A549 (cell line): ENCODE measurements around the gene GTF2H1. TPM values are rescaled to one million over a fixed set of nuclear protein-coding genes. Genes with fewer than 3 reads are reported as not detected.

ENCODE experiments used
- ATAC-seq, 2 experiments: fragments of 200-7000 bp in 1 of 2; fragments of >200 bp in 1 of 2; cut with Nextera tagmentation in 1 of 2; cut with Tn5 transposase in 1 of 2; 3 replicates each; pipeline versions ENCODE4 v1.8.0 to v1.9.1; 2018 to 2020; ENCODE audit warnings: mild to moderate bottlenecking in 1 of 2, moderate library complexity in 1 of 2
- CTCF ChIA-PET: fragments of 300-600 bp; sonication (Branson Sonifier 250); formaldehyde crosslinking; extraction: SDS; loops from one replicate; lab custom pipeline; 2021; ENCODE audit warnings: antibody characterized with exemption, inconsistent platforms; lab: Yijun Ruan, JAX
- POLR2A ChIA-PET: fragments of 350-600 bp; formaldehyde crosslinking; extraction: SDS; loops from one replicate; lab custom pipeline; 2021; ENCODE audit warnings: antibody characterized with exemption, inconsistent platforms; lab: Yijun Ruan, JAX
- DNase-seq, 2 experiments: peaks; one replicate each; pipeline versions ENCODE4 v3.0.0 to v3.0.0-alpha.2; 2011 to 2016; ENCODE audit warnings: low read depth in 1 of 2, low spot score in 1 of 2
- FAIRE-seq: peaks from 2 replicates; lab custom pipeline; 2011; peaks lifted over from hg19 to GRCh38; lab: Jason Lieb, UNC
- H3K27ac ChIP-seq, 2 experiments: fragments of >200 bp; sonication (Bioruptor Twin); formaldehyde crosslinking; 3 replicates each; pipeline ENCODE4 v1.5.1; 2016 to 2017
- H3K4me1 ChIP-seq: fragments of >200 bp; sonication (Bioruptor Twin); formaldehyde crosslinking; 3 replicates; pipeline ENCODE4 v1.6.1; 2016
- H3K4me2 ChIP-seq: fragments of >200 bp; sonication (Bioruptor Twin); formaldehyde crosslinking; 3 replicates; pipeline ENCODE4 v1.6.1; 2016
- H3K4me3 ChIP-seq: fragments of >200 bp; sonication (Bioruptor Twin); formaldehyde crosslinking; 3 replicates; pipeline ENCODE4 v1.5.1; 2016
- H3K9me3 ChIP-seq: fragments of >200 bp; sonication (Bioruptor Twin); formaldehyde crosslinking; 3 replicates; pipeline ENCODE4 v1.6.1; 2016
- BCL3 ChIP-seq: fragments of >200 bp; sonication (Bioruptor Twin); formaldehyde crosslinking; IDR thresholded peaks from 3 replicates; pipeline ENCODE4 v1.6.1; 2016
- CEBPB ChIP-seq, 2 experiments: fragments of >200 bp in 1 of 2; sonication (Bioruptor Twin) in 1 of 2; formaldehyde crosslinking in 1 of 2; IDR thresholded peaks; 2 replicates each; pipeline ENCODE4 v1.6.1; 2012 to 2016
- CHD2 ChIP-seq: fragments of 150-350 bp; IDR thresholded peaks from 2 replicates; pipeline ENCODE4 v1.6.1; 2014; ENCODE audit warnings: low read length; ENCODE audit not compliant: partially characterized antibody
- CHD4 ChIP-seq: fragments of 200-600 bp; sonication (generic); IDR thresholded peaks from 2 replicates; pipeline ENCODE4 v1.6.1; 2016; ENCODE audit warnings: antibody characterized with exemption, mild to moderate bottlenecking, borderline replicate concordance
- CTCF ChIP-seq: fragments of >200 bp; sonication (Bioruptor Twin); formaldehyde crosslinking; IDR thresholded peaks from 3 replicates; pipeline ENCODE4 v1.5.1; 2016
- EHF ChIP-seq: fragments of 250-450 bp; sonication (Bioruptor Pico); IDR thresholded peaks from 2 replicates; pipeline ENCODE4 v1.5.0; 2020; ENCODE audit warnings: mild to moderate bottlenecking
- EHMT2 ChIP-seq: fragments of 200-600 bp; sonication (generic); IDR thresholded peaks from 2 replicates; pipeline ENCODE4 v1.6.1; 2016; ENCODE audit warnings: antibody characterized with exemption, low read depth, mild to moderate bottlenecking, moderate library complexity
- ELK1 ChIP-seq: fragments of 150-350 bp; IDR thresholded peaks from 2 replicates; pipeline ENCODE4 v1.6.1; 2014; ENCODE audit warnings: low read depth, mild to moderate bottlenecking, low read length
- ESRRA ChIP-seq: fragments of 150-350 bp; IDR thresholded peaks from 2 replicates; pipeline ENCODE4 v1.6.1; 2014; ENCODE audit warnings: mild to moderate bottlenecking, low read length, borderline replicate concordance
- FOSL2 ChIP-seq, 2 experiments: fragments of 450-650 bp in 1 of 2; fragments of >200 bp in 1 of 2; sonication (Bioruptor Twin) in 1 of 2; formaldehyde crosslinking; IDR thresholded peaks; 2 replicates each; pipeline versions ENCODE4 v1.5.0 to v1.6.1; 2016 to 2020; ENCODE audit warnings: mild to moderate bottlenecking in 1 of 2, moderate library complexity in 1 of 2
- FOXS1 ChIP-seq: fragments of 250-450 bp; sonication (Bioruptor Pico); IDR thresholded peaks from 2 replicates; pipeline ENCODE4 v1.5.0; 2020; ENCODE audit warnings: mild to moderate bottlenecking, moderate library complexity
- GATA3 ChIP-seq: IDR thresholded peaks from 2 replicates; pipeline ENCODE4 v1.6.1; 2012; ENCODE audit warnings: borderline replicate concordance
- HES2 ChIP-seq: fragments of >200 bp; sonication (Bioruptor Twin); formaldehyde crosslinking; IDR thresholded peaks from 2 replicates; pipeline ENCODE4 v1.6.1; 2016
- HOXB5 ChIP-seq: fragments of 250-450 bp; sonication (Bioruptor Pico); IDR thresholded peaks from 2 replicates; pipeline ENCODE4 v1.5.0; 2020; ENCODE audit warnings: mild to moderate bottlenecking, moderate library complexity
- JUNB ChIP-seq: fragments of >200 bp; sonication (Bioruptor Twin); formaldehyde crosslinking; IDR thresholded peaks from 2 replicates; pipeline ENCODE4 v1.6.1; 2016
- MAFK ChIP-seq: fragments of 450-650 bp; IDR thresholded peaks from 2 replicates; pipeline ENCODE4 v1.6.1; 2014; ENCODE audit not compliant: partially characterized antibody
- MAZ ChIP-seq: fragments of 150-350 bp; IDR thresholded peaks from 2 replicates; pipeline ENCODE4 v1.6.1; 2014; ENCODE audit warnings: antibody characterized with exemption, low read depth, low read length, borderline replicate concordance
- MYC ChIP-seq: IDR thresholded peaks from 2 replicates; pipeline ENCODE4 v1.6.1; 2012; ENCODE audit warnings: mild to moderate bottlenecking, inconsistent platforms, low read length, improper control_type of control experiment, borderline replicate concordance
- NFE2L2 ChIP-seq: fragments of 150-350 bp; conservative IDR thresholded peaks from 2 replicates; pipeline ENCODE4 v1.6.1; 2014; ENCODE audit warnings: low read length
- NPAS2 ChIP-seq: fragments of 250-450 bp; sonication (Bioruptor Pico); IDR thresholded peaks from 2 replicates; pipeline ENCODE4 v1.8.0; 2022; ENCODE audit warnings: mild to moderate bottlenecking, moderate library complexity, borderline replicate concordance
- NR3C1 ChIP-seq: fragments of >200 bp; sonication (Bioruptor Twin); formaldehyde crosslinking; IDR thresholded peaks from 3 replicates; pipeline ENCODE4 v1.6.1; 2017
- PHF8 ChIP-seq: fragments of 200-600 bp; sonication (generic); IDR thresholded peaks from 2 replicates; pipeline ENCODE4 v1.6.1; 2016; ENCODE audit warnings: low read depth, mild to moderate bottlenecking, antibody characterized with exemption, moderate library complexity, borderline replicate concordance
- POLR2A ChIP-seq: IDR thresholded peaks from 2 replicates; pipeline ENCODE4 v1.6.1; 2012; ENCODE audit warnings: mild to moderate bottlenecking, low read length
- RAD21 ChIP-seq, 2 experiments: fragments of >200 bp in 1 of 2; sonication (Bioruptor Twin) in 1 of 2; formaldehyde crosslinking in 1 of 2; IDR thresholded peaks in 1 of 2; conservative IDR thresholded peaks in 1 of 2; 2 replicates in 1 of 2; 3 replicates in 1 of 2; pipeline ENCODE4 v1.6.1; 2012 to 2018; ENCODE audit warnings: inconsistent platforms in 1 of 2
- TFCP2L1 ChIP-seq: fragments of 250-450 bp; sonication (Bioruptor Pico); IDR thresholded peaks from 2 replicates; pipeline ENCODE4 v1.5.0; 2021; ENCODE audit warnings: mild to moderate bottlenecking
- TP53 ChIP-seq: fragments of 250-450 bp; sonication (Bioruptor Pico); IDR thresholded peaks from 2 replicates; pipeline ENCODE4 v1.5.0; 2021; ENCODE audit warnings: mild to moderate bottlenecking, moderate library complexity
- USF2 ChIP-seq: fragments of 450-650 bp; IDR thresholded peaks from 2 replicates; pipeline ENCODE4 v1.6.1; 2014; ENCODE audit warnings: antibody characterized with exemption
- WGBS: methylation state at CpG from one replicate; pipeline ENCODE4 v1.1.6; 2017; ENCODE audit errors: missing lambda C conversion rate; 5-methylcytosine and 5-hydroxymethylcytosine counted together
- polyA plus RNA-seq, 4 experiments: library from polyadenylated mRNA; depleted of rRNA in 3 of 4; stranded (reverse); fragments of >200 nt; fragmentation: RNase III in 1 of 4; extraction: RNeasy Plus Mini Kit Qiagen cat#74134 plus additional on column Dnase treatment in 1 of 4; gene quantifications; 2 replicates in 3 of 4; 3 replicates in 1 of 4; pipeline ENCODE4 v1.2.3, GENCODE V29; 2011 to 2017

GTF2H1 gene
- polyA plus RNA-seq, 2 of the 4 experiments (the other 2 are of a cell fraction): 38.8 to 56.0 TPM

- CTCF ChIA-PET: interaction anchor here (1.3 kb wide), 1 partner anchor 9 kb away, joined by 5 read pairs; no protein-coding TSS in a partner anchor
- Histone ChIP-seq H3K4me1 (no peaks in the 10 kb centered on the region), H3K4me2 (no peak overlapping the region), H3K27ac (no peak overlapping the region), H3K4me3 (no peak overlapping the region), H3K9me3 (no peaks in the 10 kb centered on the region)
- no peak for TF ChIP-seq CTCF
- POLR2A ChIA-PET: no interaction called here
- ATAC-seq: no peak
- WGBS: 90% methylated on average over 2 of the region's 2 CpGs
- no peak for DNase-seq
- no peak for FAIRE-seq
These were observed 27.1 kb upstream of the GTF2H1 start for GRCh38 chr11:18295316-18295715.

GRCh38 chr11:18299721-18300120 lies 22.6 kb upstream of the GTF2H1 start:
- Histone ChIP-seq H3K4me1 (no peaks in the 10 kb centered on the region), H3K4me2 (no peak overlapping the region), H3K4me3 (no peak overlapping the region), H3K9me3 (no peaks in the 10 kb centered on the region), H3K27ac (no peak overlapping the region)
- no peak for ATAC-seq
- no peak for FAIRE-seq
- POLR2A ChIA-PET: no interaction called here
- CTCF ChIA-PET: no interaction called here
- TF ChIP-seq MAFK (no peak), CEBPB (IDR thresholded peaks at IDR 0.05) (no peak)
- no peak for DNase-seq

- Histone ChIP-seq H3K4me3 (no peak overlapping the region), H3K4me2 (no peak overlapping the region), H3K4me1 (no peaks in the 10 kb centered on the region), H3K27ac (no peak overlapping the region), H3K9me3 (no peaks in the 10 kb centered on the region)
- DNase-seq (no peak), ATAC-seq (no peak), FAIRE-seq (no peak)
- ChIA-PET POLR2A (no interaction called here), CTCF (interaction anchor here (0.7 to 1.2 kb wide), 3 partner anchors 19 to 242 kb away, joined by 3 read pairs; no protein-coding TSS in a partner anchor)
- TF ChIP-seq RAD21 (conservative IDR thresholded peaks at IDR 0.05 in 1 of 2, IDR thresholded peaks at IDR 0.05 in 1 of 2): no peak
- TF ChIP-seq GATA3: no peak
- no peak for TF ChIP-seq MAFK
- TF ChIP-seq NFE2L2: no peak
- TF ChIP-seq POLR2A: no peak
- no peak for TF ChIP-seq MYC
- TF ChIP-seq CEBPB (IDR thresholded peaks at IDR 0.05): no peak
- no peak for TF ChIP-seq MAZ
- TF ChIP-seq CHD2: no peak
- no peak for TF ChIP-seq TP53 (CRISPR knock-in tag)
- TF ChIP-seq ELK1: no peak
- no peak for TF ChIP-seq USF2
- TF ChIP-seq PHF8: no peak
- no peak for TF ChIP-seq EHMT2
These were observed 17.6 kb upstream of the GTF2H1 start for GRCh38 chr11:18304745-18305144.

- no peak overlapping the region for H3K27ac ChIP-seq
- no peaks in the 10 kb centered on the region for H3K9me3 ChIP-seq
- ChIA-PET CTCF (no interaction called here), POLR2A (no interaction called here)
- no peak overlapping the region for H3K4me2 ChIP-seq
- FAIRE-seq (no peak), DNase-seq (no peak), ATAC-seq (no peak)
- no peak overlapping the region for H3K4me3 ChIP-seq
- 90% methylated on average over 2 of the region's 2 CpGs for WGBS
- peaks cover 3% of the 10 kb centered on the region; the same call in 2 of the 3 replicates for H3K4me1 ChIP-seq
- no peak for TF ChIP-seq JUNB
- no peak for TF ChIP-seq CHD4
- no peak for TF ChIP-seq HOXB5 (CRISPR knock-in tag)
- TF ChIP-seq EHF (CRISPR knock-in tag): no peak
- no peak for TF ChIP-seq TP53 (CRISPR knock-in tag)
- TF ChIP-seq TFCP2L1 (CRISPR knock-in tag): no peak
- no peak for TF ChIP-seq FOXS1 (CRISPR knock-in tag)
- TF ChIP-seq FOSL2 (IDR thresholded peaks at IDR 0.05): no peak
- TF ChIP-seq FOSL2 (CRISPR knock-in tag; IDR thresholded peaks at IDR 0.05): no peak
- TF ChIP-seq ESRRA: no peak
- TF ChIP-seq BCL3: no peak
- no peak for TF ChIP-seq HES2
- no peak for TF ChIP-seq NPAS2
- TF ChIP-seq NR3C1: no peak
These were observed 14.8 kb upstream of the GTF2H1 start for GRCh38 chr11:18307461-18308139.
